Lung (tissue), 12 donors: ENCODE data around the gene DUSP28. TPM values are rescaled to one million over a fixed set of nuclear protein-coding genes. Genes with fewer than 3 reads are reported as not detected.

ENCODE experiments used
- ATAC-seq: fragments of 200-7000 bp; cut with Tn5 transposase; one replicate; pipeline ENCODE4 v1.9.1; 2020; ENCODE audit warnings: moderate number of reproducible peaks; ENCODE audit not compliant: insufficient read depth, low FRiP score
- DNase-seq, 3 donors: peaks; one replicate each; pipeline ENCODE4 v3.0.0-alpha.2; 2013 to 2017
- H3K27ac ChIP-seq, 2 donors: one replicate each; pipeline ENCODE4 v1.5.1; 2013; ENCODE audit warnings: mild to moderate bottlenecking in 2 of 2, moderate library complexity in 2 of 2, control low read depth in 1 of 2, inconsistent platforms in 1 of 2, low read depth in 1 of 2, low read length in 1 of 2
- H3K27me3 ChIP-seq, 3 donors: one replicate each; pipeline ENCODE4 v1.5.1; 2013; ENCODE audit warnings: low read length in 2 of 3; ENCODE audit not compliant: control insufficient read depth in 3 of 3, insufficient read depth in 3 of 3
- H3K36me3 ChIP-seq, 4 donors: one replicate each; pipeline ENCODE4 v1.5.1; 2013; ENCODE audit warnings: low read length in 4 of 4, mild to moderate bottlenecking in 1 of 4, moderate library complexity in 1 of 4; ENCODE audit not compliant: control insufficient read depth in 4 of 4, insufficient read depth in 4 of 4
- H3K4me1 ChIP-seq, 5 donors: one replicate each; pipeline ENCODE4 v1.5.1; 2013; ENCODE audit warnings: low read length in 5 of 5, mild to moderate bottlenecking in 2 of 5, moderate library complexity in 1 of 5; ENCODE audit not compliant: control insufficient read depth in 5 of 5, insufficient read depth in 5 of 5
- H3K4me3 ChIP-seq: one replicate; pipeline ENCODE4 v1.5.1; 2013; ENCODE audit warnings: mild to moderate bottlenecking, control low read depth, moderate library complexity
- H3K9ac ChIP-seq, 2 donors: one replicate each; pipeline ENCODE4 v1.5.1; 2013; ENCODE audit warnings: low read length in 2 of 2, control low read depth in 1 of 2; ENCODE audit not compliant: insufficient read depth in 1 of 2
- H3K9me3 ChIP-seq, 4 donors: one replicate each; pipeline ENCODE4 v1.5.1; 2013; ENCODE audit warnings: low read length in 3 of 4, mild to moderate bottlenecking in 1 of 4, moderate library complexity in 1 of 4; ENCODE audit not compliant: control insufficient read depth in 4 of 4, insufficient read depth in 3 of 4
- WGBS, 2 donors: extraction: QIAGEN DNeasy Blood & Tissue Kit; methylation state at CpG; one replicate each; pipeline ENCODE4 v1.1.7; 2013; 5-methylcytosine and 5-hydroxymethylcytosine counted together
- polyA plus RNA-seq, 2 donors: library from polyadenylated mRNA; stranded (reverse); fragments of 200-250 nt; gene quantifications; one replicate each; pipeline ENCODE4 v1.2.1, GENCODE V29; 2013
- total RNA-seq, 2 donors: library from RNA; depleted of rRNA in 1 of 2; stranded (reverse); fragments of >200 nt in 1 of 2; gene quantifications; one replicate each; pipeline ENCODE4 v1.2.1, GENCODE V29; 2014 to 2021
- TF ChIP-seq, protein P1 (sequence below): IDR thresholded peaks from 2 replicates; pipeline ENCODE4 v1.5.1; 2012; ENCODE audit warnings: mild to moderate bottlenecking; ENCODE audit errors: control extremely low read depth, extremely low read depth
- donor health status: control.
- donor health status: control.
- donor health status: Bipolar disorder and iron deficiency.
- donor health status: healthy.
- donor health status: DM: yes; HTN: yes; CAD: no.

Gene DUSP28
- total and polyA plus RNA-seq, 4 donors, result 2.8 to 7.7 (median 5.2) TPM

DNA sequence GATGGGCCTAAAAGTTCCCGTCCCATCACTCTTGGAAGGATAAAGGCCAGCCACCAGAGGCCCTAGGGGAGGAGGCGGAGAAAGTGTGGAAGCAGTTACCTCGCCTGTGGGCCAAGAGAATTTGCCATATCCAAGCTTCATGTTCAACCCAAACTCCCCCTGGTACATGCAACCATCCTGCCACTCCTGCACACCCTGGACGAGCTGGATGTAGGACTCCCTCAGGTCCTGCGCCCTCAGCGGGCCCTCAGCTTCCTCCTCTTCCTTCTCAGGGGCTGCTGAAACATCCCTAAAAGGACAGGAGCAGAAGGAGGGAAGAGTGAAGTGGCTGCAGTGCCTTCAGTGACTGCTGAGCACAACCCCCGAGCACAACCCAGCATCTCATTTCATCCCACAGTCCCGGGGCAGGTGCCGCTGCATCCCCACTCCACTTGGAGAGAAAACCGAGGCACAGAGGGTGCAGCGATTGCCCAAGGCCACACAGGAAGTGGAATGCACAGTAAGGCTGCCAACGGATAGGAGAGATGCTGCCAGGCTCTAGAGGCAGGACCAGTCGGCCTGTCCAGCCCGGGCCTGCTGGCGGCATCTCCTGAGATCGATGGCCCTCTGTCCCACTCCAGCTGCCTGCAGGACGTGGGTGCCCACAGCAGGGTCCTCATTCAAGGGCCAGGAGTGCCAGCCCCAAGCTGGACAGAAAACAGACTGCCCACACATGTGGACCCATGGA is 5.2 kb upstream of the DUSP28 start:
- Histone ChIP-seq H3K4me3 (no peak overlapping the region), H3K4me1 (peaks cover 8 to 20% (median 14%) of the 10 kb centered on the region in 5 donors), H3K9ac (no peak overlapping the region), H3K27ac (no peak overlapping the region), H3K27me3 (no peaks in the 10 kb centered on the region), H3K9me3 (peaks cover 0 to 3% (median 0%) of the 10 kb centered on the region in 4 donors), H3K36me3 (peaks cover 8 to 17% (median 10%) of the 10 kb centered on the region in 4 donors)
- DNase-seq (no peak), ATAC-seq (no peak)
- TF ChIP-seq, protein P1, sequence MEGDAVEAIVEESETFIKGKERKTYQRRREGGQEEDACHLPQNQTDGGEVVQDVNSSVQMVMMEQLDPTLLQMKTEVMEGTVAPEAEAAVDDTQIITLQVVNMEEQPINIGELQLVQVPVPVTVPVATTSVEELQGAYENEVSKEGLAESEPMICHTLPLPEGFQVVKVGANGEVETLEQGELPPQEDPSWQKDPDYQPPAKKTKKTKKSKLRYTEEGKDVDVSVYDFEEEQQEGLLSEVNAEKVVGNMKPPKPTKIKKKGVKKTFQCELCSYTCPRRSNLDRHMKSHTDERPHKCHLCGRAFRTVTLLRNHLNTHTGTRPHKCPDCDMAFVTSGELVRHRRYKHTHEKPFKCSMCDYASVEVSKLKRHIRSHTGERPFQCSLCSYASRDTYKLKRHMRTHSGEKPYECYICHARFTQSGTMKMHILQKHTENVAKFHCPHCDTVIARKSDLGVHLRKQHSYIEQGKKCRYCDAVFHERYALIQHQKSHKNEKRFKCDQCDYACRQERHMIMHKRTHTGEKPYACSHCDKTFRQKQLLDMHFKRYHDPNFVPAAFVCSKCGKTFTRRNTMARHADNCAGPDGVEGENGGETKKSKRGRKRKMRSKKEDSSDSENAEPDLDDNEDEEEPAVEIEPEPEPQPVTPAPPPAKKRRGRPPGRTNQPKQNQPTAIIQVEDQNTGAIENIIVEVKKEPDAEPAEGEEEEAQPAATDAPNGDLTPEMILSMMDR, result no peak
- 94 to 95% methylated on average over 17 of the region's 17 CpGs for WGBS, 2 donors

DNA sequence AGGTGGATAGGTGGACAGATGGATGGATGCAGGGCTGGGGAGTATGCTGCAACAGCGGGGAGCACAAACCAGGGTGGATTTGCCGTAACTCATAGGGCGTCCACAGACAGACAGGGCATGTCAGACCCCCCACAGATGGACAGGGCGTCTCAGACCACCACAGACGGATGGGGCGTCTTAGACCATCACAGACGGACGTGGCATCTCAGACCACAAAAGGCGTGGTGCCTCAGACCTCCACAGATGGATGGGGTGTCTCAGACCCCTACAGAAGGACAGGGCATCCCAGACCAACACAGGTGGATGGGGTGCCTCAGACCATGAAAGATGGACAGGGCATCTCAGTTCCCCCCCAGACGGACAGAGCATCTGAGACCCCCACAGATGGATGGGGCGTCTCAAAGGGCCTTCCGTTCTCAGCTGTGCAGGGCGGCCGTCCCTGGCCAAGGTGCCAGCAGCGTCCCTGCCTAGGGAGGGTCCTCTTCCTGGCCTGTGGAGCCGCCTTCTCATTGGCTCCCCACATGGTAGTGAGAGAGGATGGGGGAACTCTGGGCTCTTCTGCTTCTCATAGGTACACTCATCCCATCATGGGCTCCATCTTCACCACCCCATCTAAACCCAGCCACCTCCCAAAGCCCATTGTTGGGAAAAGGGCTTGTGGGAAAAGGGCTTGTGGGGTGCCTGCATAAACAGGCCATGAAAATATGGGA is 4.5 kb upstream of the DUSP28 start:
- Histone ChIP-seq H3K4me3 (no peak overlapping the region), H3K36me3 (peaks cover 6 to 17% (median 10%) of the 10 kb centered on the region in 4 donors), H3K9me3 (peaks cover 0 to 2% (median 0%) of the 10 kb centered on the region in 4 donors), H3K27me3 (no peaks in the 10 kb centered on the region), H3K4me1 (peaks cover 8 to 22% (median 16%) of the 10 kb centered on the region in 5 donors), H3K27ac (no peak overlapping the region), H3K9ac (no peak overlapping the region)
- DNase-seq, result no peak
- TF ChIP-seq, protein P1, result no peak
- 92 to 96% methylated on average over 16 of the region's 16 CpGs for WGBS, 2 donors
- ATAC-seq, result no peak

DNA sequence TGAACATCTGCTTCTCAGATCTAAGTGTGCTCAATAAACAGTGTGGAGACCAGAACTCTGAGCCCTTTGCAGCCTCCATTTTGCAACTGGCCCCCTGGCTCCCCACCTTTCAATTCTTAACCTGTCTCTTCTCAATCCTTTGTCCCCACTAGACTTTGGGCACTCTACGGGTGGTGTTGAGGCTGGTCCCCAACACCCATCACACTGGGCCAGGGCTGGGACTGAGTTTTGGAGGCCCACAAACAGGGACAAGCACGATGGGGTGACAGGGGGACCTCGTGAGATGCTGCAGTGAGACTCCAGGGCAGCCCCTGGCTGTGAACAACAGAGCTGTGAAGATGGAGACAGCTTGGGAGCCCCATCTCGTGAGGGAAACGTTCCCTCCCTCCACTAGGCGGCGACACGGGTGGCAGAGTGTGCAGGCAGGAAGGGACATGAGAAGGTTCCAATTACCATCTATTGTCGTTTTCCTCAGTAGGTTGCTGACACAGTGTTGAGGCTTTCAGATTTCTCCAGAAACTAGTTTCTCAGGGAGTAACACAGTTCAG is 3.5 kb upstream of the DUSP28 start:
- no peak overlapping the region for H3K9ac ChIP-seq
- TF ChIP-seq, protein P1, result no peak
- 53 to 70% methylated on average over 9 of the region's 9 CpGs for WGBS, 2 donors
- no peak overlapping the region for H3K4me3 ChIP-seq
- H3K36me3 ChIP-seq, result peaks cover 0 to 14% (median 4%) of the 10 kb centered on the region in 4 donors
- DNase-seq (peak in 2 of 3 donors; percentile 28 to 46), ATAC-seq (no peak)
- H3K27ac ChIP-seq, result no peak overlapping the region
- no peaks in the 10 kb centered on the region for H3K9me3 ChIP-seq
- H3K4me1 ChIP-seq, result peaks cover 9 to 27% (median 16%) of the 10 kb centered on the region in 5 donors
- no peaks in the 10 kb centered on the region for H3K27me3 ChIP-seq
